Central memory CD8-positive, alpha-beta T cell (primary cell): Measurements from ENCODE around the gene TNFRSF1B.

Source experiments
- ATAC-seq: fragments of 150-1000 bp; cut with Tn5 transposase; replicated peaks from 2 replicates; pipeline ENCODE4 v1.10.0; 2022; ENCODE audit warnings: mild to moderate bottlenecking, moderate FRiP score, moderate number of reproducible peaks; ENCODE audit not compliant: poor library complexity, severe bottlenecking; ENCODE audit errors: extremely low read depth
- DNase-seq, 2 donors: peaks; one replicate each; pipeline ENCODE4 v3.0.0; 2021; ENCODE audit warnings: low spot score in 2 of 2
- H3K27ac Mint-ChIP-seq: one replicate; pipeline ENCODE4 v1.8.0; 2022; ENCODE audit warnings: low read depth, mild to moderate bottlenecking, moderate library complexity, mixed read lengths
- H3K27me3 Mint-ChIP-seq: one replicate; pipeline ENCODE4 v1.8.0; 2022; ENCODE audit warnings: mixed read lengths
- H3K36me3 Mint-ChIP-seq: one replicate; pipeline ENCODE4 v1.8.0; 2022; ENCODE audit warnings: mild to moderate bottlenecking, moderate library complexity, mixed read lengths; ENCODE audit not compliant: insufficient read depth
- H3K4me1 Mint-ChIP-seq: one replicate; pipeline ENCODE4 v1.8.0; 2022; ENCODE audit warnings: mixed read lengths
- H3K4me3 Mint-ChIP-seq: one replicate; pipeline ENCODE4 v1.8.0; 2022; ENCODE audit warnings: mild to moderate bottlenecking, moderate library complexity, mixed read lengths
- H3K9me3 Mint-ChIP-seq: one replicate; pipeline ENCODE4 v1.8.0; 2022; ENCODE audit warnings: mixed read lengths

Gene TNFRSF1B

GRCh38 chr1:12144969-12145368, 21.8 kb upstream of the TNFRSF1B start:
- Mint-ChIP-seq H3K27ac (no peak overlapping the region), H3K9me3 (no peaks in the 10 kb centered on the region), H3K27me3 (no peaks in the 10 kb centered on the region), H3K4me1 (peaks cover 42% of the 10 kb centered on the region), H3K36me3 (no peaks in the 10 kb centered on the region), H3K4me3 (no peak overlapping the region)
- DNase-seq = no peak
- ATAC-seq = no peak

GRCh38 chr1:12145616-12146342, 21.0 kb upstream of the TNFRSF1B start:
- no peaks in the 10 kb centered on the region for H3K9me3 Mint-ChIP-seq
- H3K27me3 Mint-ChIP-seq = no peaks in the 10 kb centered on the region
- no peaks in the 10 kb centered on the region for H3K36me3 Mint-ChIP-seq
- peak overlapping the region; percentile 72 for H3K27ac Mint-ChIP-seq
- DNase-seq = no peak
- ATAC-seq = no peak
- no peak overlapping the region for H3K4me3 Mint-ChIP-seq
- peaks cover 50% of the 10 kb centered on the region for H3K4me1 Mint-ChIP-seq

GRCh38 chr1:12146343-12147112, 20.3 kb upstream of the TNFRSF1B start:
- ATAC-seq (no peak), DNase-seq (no peak)
- H3K36me3 Mint-ChIP-seq = peaks cover 2% of the 10 kb centered on the region
- no peaks in the 10 kb centered on the region for H3K27me3 Mint-ChIP-seq
- peak overlapping the region; percentile 72 for H3K27ac Mint-ChIP-seq
- H3K9me3 Mint-ChIP-seq = no peaks in the 10 kb centered on the region
- peaks cover 57% of the 10 kb centered on the region for H3K4me1 Mint-ChIP-seq
- H3K4me3 Mint-ChIP-seq = peak overlapping the region; percentile 36

GRCh38 chr1:12147201-12147701, 19.5 kb upstream of the TNFRSF1B start:
- no peaks in the 10 kb centered on the region for H3K27me3 Mint-ChIP-seq
- DNase-seq (no peak), ATAC-seq (no peak)
- H3K36me3 Mint-ChIP-seq = peaks cover 3% of the 10 kb centered on the region
- peaks cover 64% of the 10 kb centered on the region for H3K4me1 Mint-ChIP-seq
- H3K9me3 Mint-ChIP-seq = no peaks in the 10 kb centered on the region
- peak overlapping the region; percentile 36 for H3K4me3 Mint-ChIP-seq
- peak overlapping the region; percentile 72 for H3K27ac Mint-ChIP-seq

GRCh38 chr1:12148160-12148957, 18.4 kb upstream of the TNFRSF1B start:
- DNase-seq = no peak
- H3K36me3 Mint-ChIP-seq = peaks cover 3% of the 10 kb centered on the region

GRCh38 chr1:12148958-12149790, 17.6 kb upstream of the TNFRSF1B start:
- H3K27ac Mint-ChIP-seq = peak overlapping the region; percentile 90
- peak overlapping the region; percentile 56 for H3K4me3 Mint-ChIP-seq
- H3K9me3 Mint-ChIP-seq = no peaks in the 10 kb centered on the region
- ATAC-seq (no peak), DNase-seq (no peak)
- H3K4me1 Mint-ChIP-seq = peaks cover 66% of the 10 kb centered on the region
- no peaks in the 10 kb centered on the region for H3K27me3 Mint-ChIP-seq
- H3K36me3 Mint-ChIP-seq = peaks cover 3% of the 10 kb centered on the region

More at GRCh38 chr1:12148160-12148957, 18.4 kb upstream of the TNFRSF1B start:
- H3K27me3 Mint-ChIP-seq = no peaks in the 10 kb centered on the region
- no peaks in the 10 kb centered on the region for H3K9me3 Mint-ChIP-seq
- H3K27ac Mint-ChIP-seq = peak overlapping the region; percentile 90
- H3K4me3 Mint-ChIP-seq = peak overlapping the region; percentile 56
- no peak for ATAC-seq
- peaks cover 70% of the 10 kb centered on the region for H3K4me1 Mint-ChIP-seq

- no peaks in the 10 kb centered on the region for H3K27me3 Mint-ChIP-seq
- peaks cover 3% of the 10 kb centered on the region for H3K36me3 Mint-ChIP-seq
- no peaks in the 10 kb centered on the region for H3K9me3 Mint-ChIP-seq
- ATAC-seq = no peak
- peaks cover 68% of the 10 kb centered on the region for H3K4me1 Mint-ChIP-seq
- H3K27ac Mint-ChIP-seq = peak overlapping the region; percentile 90
- DNase-seq = no peak
- peak overlapping the region; percentile 56 for H3K4me3 Mint-ChIP-seq
Observed at GRCh38 chr1:12149791-12150175, 17.0 kb upstream of the TNFRSF1B start.

GRCh38 chr1:12150456-12151200, 16.2 kb upstream of the TNFRSF1B start:
- H3K4me1 Mint-ChIP-seq = peaks cover 76% of the 10 kb centered on the region
- peak overlapping the region; percentile 91 for H3K27ac Mint-ChIP-seq
- no peaks in the 10 kb centered on the region for H3K9me3 Mint-ChIP-seq
- no peaks in the 10 kb centered on the region for H3K27me3 Mint-ChIP-seq
- H3K4me3 Mint-ChIP-seq = peak overlapping the region; percentile 70
- DNase-seq = peak in 1 of 2 donors; percentile 20
- H3K36me3 Mint-ChIP-seq = peaks cover 6% of the 10 kb centered on the region
- peak; percentile 86 for ATAC-seq

- H3K4me3 Mint-ChIP-seq = peak overlapping the region; percentile 70
- no peak for ATAC-seq
Observed at GRCh38 chr1:12151465-12151864, 15.3 kb upstream of the TNFRSF1B start.

GRCh38 chr1:12152113-12152891, 14.5 kb upstream of the TNFRSF1B start:
- ATAC-seq (no peak), DNase-seq (no peak)
- Mint-ChIP-seq H3K4me1 (peaks cover 76% of the 10 kb centered on the region), H3K9me3 (no peaks in the 10 kb centered on the region), H3K27ac (peak overlapping the region; percentile 91), H3K27me3 (no peaks in the 10 kb centered on the region), H3K36me3 (peaks cover 9% of the 10 kb centered on the region), H3K4me3 (peak overlapping the region; percentile 70)

More at GRCh38 chr1:12151465-12151864, 15.3 kb upstream of the TNFRSF1B start:
- Mint-ChIP-seq H3K4me1 (peaks cover 78% of the 10 kb centered on the region), H3K36me3 (peaks cover 6% of the 10 kb centered on the region), H3K27ac (peak overlapping the region; percentile 91), H3K9me3 (no peaks in the 10 kb centered on the region), H3K27me3 (no peaks in the 10 kb centered on the region)
- no peak for DNase-seq
